HG03565 (cell line): ENCODE data around the gene RNU11.
"Not testable (repeated sequence)": the region's sequence is repeated elsewhere in the genome, so short reads cannot be mapped to it uniquely, and the experiment has no call there.

Source experiments
- ATAC-seq: cut with Tn5 transposase; IDR thresholded peaks from one replicate; pipeline ENCODE4 v1.9.1; 2021; ENCODE audit warnings: mild to moderate bottlenecking, moderate library complexity; ENCODE audit not compliant: unreplicated experiment

The RNU11 gene

DNA sequence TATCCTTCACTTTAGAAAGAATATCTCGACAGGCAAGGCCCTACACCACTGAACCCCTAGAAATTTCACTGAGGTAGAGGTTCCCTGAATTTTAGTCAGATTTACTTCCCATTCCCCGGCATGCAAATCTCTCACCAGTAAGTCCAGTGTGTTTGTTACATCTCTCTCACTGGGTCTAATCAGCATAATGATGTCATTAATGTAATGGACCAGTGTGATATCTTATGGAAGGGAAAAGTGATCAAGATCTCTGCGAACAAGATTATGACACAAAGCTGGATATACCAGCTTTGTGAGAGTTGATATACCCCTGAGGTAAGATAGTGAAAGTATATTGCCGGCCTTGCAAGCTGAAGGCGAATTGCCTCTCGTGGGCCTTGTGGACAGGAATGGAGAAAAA is 7.9 kb downstream of the RNU11 start:
- ATAC-seq: no peak

DNA sequence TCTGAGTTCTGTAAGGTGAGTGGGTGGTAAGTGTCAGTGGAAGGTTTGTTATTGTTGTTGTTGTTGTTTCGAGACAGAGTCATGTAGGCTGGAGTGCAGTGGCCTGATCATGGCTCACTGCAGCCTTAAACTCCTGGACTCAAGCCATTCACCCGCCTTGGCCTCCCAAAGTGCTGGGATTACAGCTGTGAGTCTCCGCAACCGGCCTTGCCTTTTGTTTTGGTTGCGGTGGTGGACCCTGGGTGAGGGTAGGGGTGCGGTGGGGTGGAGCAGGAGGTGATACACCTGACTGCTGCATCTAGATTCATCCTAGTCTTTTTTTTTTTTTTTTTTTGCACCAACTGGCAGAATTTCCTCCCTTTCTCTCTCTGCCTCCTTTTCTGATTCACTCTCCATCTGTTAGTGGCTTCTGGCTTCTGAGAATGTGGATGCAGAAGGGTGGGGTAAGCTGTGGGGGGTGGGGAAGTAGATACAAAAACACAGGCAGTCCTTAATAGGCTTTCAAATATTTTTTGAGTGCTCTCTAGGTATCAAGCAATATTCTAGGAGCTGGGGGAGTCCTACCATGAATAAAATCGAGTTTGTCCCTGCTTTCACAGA is 15.6 kb downstream of the RNU11 start:
- no peak for ATAC-seq

DNA sequence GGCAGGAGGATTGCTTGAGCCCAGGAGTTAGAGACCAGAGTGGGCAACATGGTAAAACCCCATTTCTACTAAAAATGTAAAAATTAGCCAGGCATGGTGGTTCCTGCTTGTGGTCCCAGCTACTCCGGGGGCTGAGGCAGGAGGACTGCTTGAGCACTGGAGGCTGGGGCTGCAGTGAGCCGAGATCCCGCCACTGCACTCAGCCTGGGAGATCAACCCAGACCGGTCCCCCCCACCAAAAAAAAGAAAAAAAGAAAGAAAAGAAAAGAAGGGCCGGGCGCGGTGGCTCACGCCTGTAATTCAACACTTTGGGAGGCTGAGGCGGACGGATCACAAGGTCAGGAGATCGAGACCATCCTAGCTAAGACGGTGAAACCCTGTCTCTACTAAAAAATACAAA is 18.4 kb downstream of the RNU11 start:
- no peak for ATAC-seq

DNA sequence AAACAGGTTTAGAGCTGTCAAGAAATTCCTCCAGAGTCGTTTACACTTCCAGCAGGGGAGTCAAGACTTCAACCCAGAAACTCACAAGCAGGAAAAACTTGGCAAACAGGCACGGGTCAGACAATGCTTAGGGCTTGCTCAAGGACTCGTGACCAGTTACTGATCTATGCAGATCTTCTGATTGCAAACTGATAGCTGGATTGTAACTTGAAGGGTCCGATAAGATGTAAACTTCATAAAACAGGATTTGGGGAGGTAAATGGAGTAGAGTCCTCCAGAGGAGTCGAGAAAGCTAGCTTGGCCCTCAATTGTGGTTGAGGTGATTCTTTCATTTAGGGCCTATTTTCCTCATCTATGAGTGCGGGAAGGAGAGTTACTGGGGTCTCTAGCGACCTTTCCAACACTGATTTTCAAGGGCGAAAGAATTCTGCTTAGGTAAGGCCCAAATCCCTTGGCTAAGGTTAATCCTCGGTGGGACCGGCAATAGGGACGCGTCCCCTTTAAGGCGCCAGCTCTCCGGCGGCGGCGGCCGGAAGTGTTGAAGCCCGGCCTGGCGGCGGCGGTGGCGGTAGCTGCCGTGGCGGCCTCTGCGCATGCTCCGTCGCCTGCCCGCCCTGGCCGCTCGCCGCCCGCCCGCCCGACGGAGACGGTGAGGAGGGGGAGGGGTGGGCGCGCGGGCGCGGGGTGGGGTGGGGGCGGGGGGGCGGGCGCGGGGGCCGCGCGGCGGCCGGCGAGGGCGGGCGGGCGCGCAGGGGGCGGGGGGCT is 20.0 kb downstream of the RNU11 start, which contains the start of gene GMEB1:
TSS of gene GMEB1 (plus strand) at position 594 of the 765 bp plus-strand sequence. CDS start 14,829 bp downstream, outside the sequence.
- ATAC-seq: peak; percentile 71

DNA sequence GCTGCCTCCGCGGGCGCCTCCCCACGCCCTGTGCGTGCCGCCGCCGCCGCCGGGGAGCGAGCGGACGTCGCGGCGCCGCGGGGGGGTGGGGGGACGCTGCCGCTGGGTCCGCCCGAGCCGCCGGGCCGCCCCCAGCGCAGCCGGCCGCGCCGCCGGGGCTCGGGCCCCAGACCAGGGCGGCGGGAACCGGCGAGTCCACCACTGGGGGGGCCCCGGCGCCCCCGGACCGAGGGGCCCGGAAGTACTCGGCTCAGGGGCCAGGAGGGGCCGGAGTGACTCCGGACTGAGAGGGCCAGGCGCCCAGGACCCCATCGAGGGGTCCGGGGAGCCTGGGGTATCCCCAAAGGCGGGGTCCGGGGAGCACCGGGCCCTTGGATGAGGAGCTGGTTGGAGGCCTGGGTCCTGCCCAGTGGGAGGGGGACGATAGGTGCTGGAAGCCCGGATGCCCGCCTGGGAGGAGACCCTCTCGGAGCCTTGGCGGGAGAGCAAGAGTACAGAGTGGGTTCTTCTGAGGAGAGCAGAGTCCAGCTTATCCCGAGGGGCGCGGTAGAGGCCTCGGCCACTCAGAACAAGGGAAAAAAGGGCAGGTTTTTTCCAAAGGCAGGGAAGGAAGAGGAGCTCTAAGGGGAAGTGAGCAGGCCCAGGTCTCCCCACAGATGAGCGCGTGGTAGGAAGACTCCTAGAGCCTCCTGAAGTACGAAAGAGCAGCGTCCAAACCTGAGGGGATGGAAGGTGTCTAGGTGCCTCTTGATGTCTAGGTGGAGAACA is 20.7 kb downstream of the RNU11 start:
- peak; percentile 30 for ATAC-seq

DNA sequence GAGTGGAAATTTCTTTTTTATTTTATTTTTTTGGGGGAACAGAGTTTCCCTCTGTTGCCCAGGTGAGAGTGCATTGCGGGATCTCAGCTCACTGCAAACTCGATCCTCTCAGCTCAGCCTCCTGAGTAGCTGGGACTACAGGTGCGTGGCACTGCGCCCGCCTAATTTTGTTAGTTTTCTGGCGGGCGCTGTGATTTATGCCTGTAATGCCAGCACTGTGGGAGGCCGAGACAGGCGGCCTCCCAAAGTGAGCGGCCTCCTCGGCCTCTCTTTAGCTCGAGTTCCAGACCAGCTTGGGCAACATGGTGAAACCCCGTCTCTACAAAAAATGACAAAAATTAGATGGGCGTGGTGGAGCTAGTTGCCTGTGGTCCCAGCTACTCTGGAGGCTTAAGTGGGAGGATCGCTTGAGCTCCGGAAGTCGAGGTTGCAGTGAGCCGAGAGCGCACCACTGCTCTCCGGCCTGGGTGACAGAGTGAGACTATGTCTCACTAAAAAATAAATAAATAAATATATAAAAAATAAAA is 22.9 kb downstream of the RNU11 start:
- no peak for ATAC-seq

DNA sequence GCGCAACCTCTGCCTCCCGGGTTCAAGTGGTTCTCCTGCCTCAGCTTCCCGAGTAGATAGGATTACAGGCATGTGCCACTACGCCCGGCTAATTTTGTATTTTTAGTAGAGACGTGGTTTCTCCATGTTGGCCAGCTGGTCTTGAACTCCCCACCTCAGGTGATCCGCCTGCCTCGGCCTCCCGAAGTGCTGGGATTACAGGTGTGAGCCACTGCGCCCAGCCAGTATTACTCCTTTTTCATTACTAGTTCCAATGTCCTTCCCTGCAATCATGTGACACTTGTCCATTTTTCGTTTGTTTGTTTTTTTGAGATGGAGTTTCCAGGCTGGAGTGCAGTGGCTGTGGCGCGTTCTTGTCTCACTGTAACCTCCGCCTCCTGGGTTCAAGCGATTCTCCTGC is 24.6 kb downstream of the RNU11 start:
- ATAC-seq: not testable (repeated sequence)

DNA sequence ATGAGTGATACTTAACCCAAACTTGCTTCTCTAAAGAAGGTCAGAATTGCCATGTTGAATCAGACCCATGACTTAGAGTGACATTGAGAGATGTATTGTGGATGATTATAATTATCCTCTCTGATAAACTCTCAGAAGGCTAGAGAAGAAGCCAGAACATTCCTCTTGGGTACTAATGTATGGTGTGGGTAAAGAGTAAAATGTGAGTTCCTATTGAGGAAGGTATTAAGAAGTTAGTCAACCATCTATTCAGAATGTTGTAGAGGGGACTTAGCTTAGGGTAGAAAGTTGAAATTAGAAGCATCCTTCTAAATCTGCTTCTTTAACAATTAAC is 27.5 kb downstream of the RNU11 start:
- ATAC-seq: no peak

DNA sequence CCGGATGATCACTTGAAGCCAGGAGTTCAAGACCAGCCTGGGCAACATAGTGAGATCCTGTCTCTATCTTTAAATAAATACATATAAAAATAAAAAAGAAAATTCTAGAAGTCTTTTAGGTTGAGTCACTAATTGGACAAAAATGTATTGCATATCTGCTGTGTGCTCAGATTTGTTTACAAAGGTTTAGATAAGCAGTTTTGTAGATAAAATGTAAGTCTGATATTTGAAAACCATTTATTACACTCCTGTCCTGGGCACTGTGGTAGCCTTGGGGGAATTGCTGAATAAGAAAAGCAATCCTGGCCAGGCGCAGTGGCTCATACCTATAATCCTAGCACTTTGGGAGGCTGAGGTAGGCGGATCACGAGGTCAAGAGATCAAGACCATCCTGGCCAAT is 31.8 kb downstream of the RNU11 start:
- no peak for ATAC-seq

DNA sequence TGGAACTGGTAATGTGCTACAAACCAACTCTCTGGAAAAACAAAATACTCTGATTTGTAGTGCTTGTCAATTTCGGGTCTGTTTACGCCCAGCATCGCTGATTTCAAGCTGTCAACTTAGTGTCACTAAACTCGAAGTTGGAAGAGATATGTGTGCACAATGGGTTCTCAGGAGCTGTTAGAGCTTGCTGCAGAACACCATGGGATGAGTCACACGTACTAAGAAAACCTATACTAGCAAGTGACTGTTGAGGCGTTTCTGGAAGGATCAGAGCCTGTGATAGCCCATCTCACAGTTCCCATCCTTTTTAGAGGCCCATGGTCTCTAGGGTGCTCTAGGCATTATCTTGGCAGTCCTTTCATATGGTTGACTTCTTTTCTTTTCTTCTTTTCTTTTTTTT is 34.4 kb downstream of the RNU11 start:
- ATAC-seq: no peak

DNA sequence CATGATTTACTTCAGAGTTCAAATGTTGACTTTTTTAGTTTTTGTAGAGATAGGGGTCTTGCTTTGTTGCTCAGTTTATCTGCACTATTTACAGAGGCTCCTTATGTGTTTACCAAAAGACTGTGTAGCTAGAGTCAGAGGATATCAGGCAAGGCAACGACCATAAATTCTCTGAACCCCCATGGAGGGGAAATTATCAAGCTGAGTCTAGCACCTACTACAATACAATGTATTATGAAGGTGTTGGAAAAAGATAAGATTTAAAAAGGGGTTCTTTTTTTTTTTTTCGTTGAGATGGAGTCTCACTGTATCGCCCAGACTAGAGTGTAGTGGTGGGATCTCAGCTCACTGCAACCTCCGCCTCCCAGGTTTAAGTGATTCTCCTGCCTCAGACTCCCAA is 36.5 kb downstream of the RNU11 start:
- ATAC-seq: no peak

DNA sequence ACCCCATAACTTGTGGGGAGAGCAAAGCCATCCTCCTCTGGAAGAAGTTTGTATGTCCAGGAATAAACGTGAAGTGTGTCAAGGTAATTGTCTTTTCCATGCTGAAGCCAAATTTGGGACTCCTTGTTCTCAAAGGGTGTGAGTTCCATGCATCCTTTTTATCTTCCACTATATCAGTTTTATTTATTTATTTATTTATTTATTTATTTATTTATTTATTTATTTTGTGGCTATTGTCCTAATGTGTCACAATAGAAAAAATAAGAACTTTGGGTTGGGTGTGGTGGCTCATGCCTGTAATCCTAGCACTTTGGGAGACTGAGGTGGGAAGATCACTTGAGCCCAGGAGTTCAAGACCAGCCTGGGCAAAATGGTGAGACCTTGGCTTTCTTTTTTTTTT is 43.2 kb downstream of the RNU11 start:
- not testable (repeated sequence) for ATAC-seq
